ENCODE data around the gene CFAP47. TPM values are rescaled to one million over a fixed set of nuclear protein-coding genes. Genes with fewer than 3 reads are reported as not detected.

The CFAP47 gene
- total and polyA plus RNA-seq, 7 experiments from 2014 or later, result not detected

Other genes with a start within 250 kb of the CFAP47 start
- not detected for gene MAGEB16, start 121.4 kb upstream of the CFAP47 start, total RNA-seq
- not detected for gene MAGEB16, start 121.4 kb upstream of the CFAP47 start, polyA plus RNA-seq